Measurements from ENCODE around the gene PHETA1. TPM values are rescaled to one million over a fixed set of nuclear protein-coding genes. Genes with fewer than 3 reads are reported as not detected.

PHETA1 gene
- total and polyA plus RNA-seq, 2 of the 13 experiments (the other 11 are each of a cell fraction or from before 2014, with no cell fraction given), result 11.3 to 20.8 TPM

GRCh38 chr12:111396726-111397445 is 28.0 kb upstream of the PHETA1 start (continued):
- TF ChIP-seq BCL6 (CRISPR knock-in tag; IDR thresholded peaks at IDR 0.05) (0 out of 2 replicates have a peak, but pooled peaks have one; percentile 17), CHCHD3 (CRISPR knock-in tag; IDR thresholded peaks at IDR 0.05) (no peak), ZNF607 (CRISPR knock-in tag; IDR thresholded peaks at IDR 0.05; ENCODE audit: borderline replicate concordance) (peak; percentile 72; the same call in 1 of the 2 replicates), JDP2 (CRISPR knock-in tag; IDR thresholded peaks at IDR 0.05; ENCODE audit: borderline replicate concordance) (no peak), ZNF891 (CRISPR knock-in tag; IDR thresholded peaks at IDR 0.05) (no peak; the same call in 1 of the 2 replicates), CHD4 (IDR thresholded peaks at IDR 0.05; ENCODE audit: borderline replicate concordance, low read length) (peak; percentile 83; the same call in 1 of the 2 replicates), ZMAT3 (CRISPR knock-in tag; conservative IDR thresholded peaks at IDR 0.05) (no peak), DBP (CRISPR knock-in tag; IDR thresholded peaks at IDR 0.05; ENCODE audit: not compliant biosample characterization) (no peak), EEA1 (CRISPR knock-in tag; IDR thresholded peaks at IDR 0.05; ENCODE audit: borderline replicate concordance) (no peak), ZNF670 (CRISPR knock-in tag; IDR thresholded peaks at IDR 0.05; ENCODE audit: borderline replicate concordance) (no peak; the same call in 1 of the 2 replicates), ZNF883 (CRISPR knock-in tag; IDR thresholded peaks at IDR 0.05; ENCODE audit: not compliant biosample characterization) (peak; percentile 42), CSRNP1 (CRISPR knock-in tag; IDR thresholded peaks at IDR 0.05) (0 out of 2 replicates have a peak, but pooled peaks have one; percentile 47), ZNF513 (CRISPR knock-in tag; conservative IDR thresholded peaks at IDR 0.05) (no peak), HOXA7 (CRISPR knock-in tag; IDR thresholded peaks at IDR 0.05) (no peak), ZBTB33 (CRISPR knock-in tag; IDR thresholded peaks at IDR 0.05) (0 out of 2 replicates have a peak, but pooled peaks have one; percentile 48), TBX2 (CRISPR knock-in tag; IDR thresholded peaks at IDR 0.05; ENCODE audit: borderline replicate concordance) (peak; percentile 59; the same call in 1 of the 2 replicates), ZNF775 (CRISPR knock-in tag; IDR thresholded peaks at IDR 0.05; ENCODE audit: borderline replicate concordance) (no peak), ZNF501 (CRISPR knock-in tag; IDR thresholded peaks at IDR 0.05) (peak; percentile 85), CTCF (CRISPR knock-in tag; IDR thresholded peaks at IDR 0.05) (peak; percentile 98), FOXA1 (IDR thresholded peaks at IDR 0.05) (no peak), FOXA1 (CRISPR knock-in tag; IDR thresholded peaks at IDR 0.05) (no peak)
